ENCODE measurements around the gene P2RX4.
"Not testable (repeated sequence)": the region's sequence is repeated elsewhere in the genome, so short reads cannot be mapped to it uniquely, and the experiment has no call there.

Gene P2RX4

GRCh38 chr12:121223292-121224285, 13.7 kb downstream of the P2RX4 start:
- peak; percentile 71 for DNase-seq

GRCh38 chr12:121224591-121224990, 14.7 kb downstream of the P2RX4 start:
- no peak for DNase-seq

GRCh38 chr12:121226399-121226798, 16.5 kb downstream of the P2RX4 start:
- DNase-seq: no peak

GRCh38 chr12:121226871-121227270, 16.9 kb downstream of the P2RX4 start:
- not testable (repeated sequence) for DNase-seq

GRCh38 chr12:121227294-121227693, 17.4 kb downstream of the P2RX4 start:
- DNase-seq: no peak

GRCh38 chr12:121228919-121229665, 19.2 kb downstream of the P2RX4 start:
- DNase-seq: no peak

- DNase-seq: peak; percentile 92
These were observed 20.1 kb downstream of the P2RX4 start for GRCh38 chr12:121229826-121230537.

- no peak for DNase-seq
These were observed 20.6 kb downstream of the P2RX4 start for GRCh38 chr12:121230538-121230907.

GRCh38 chr12:121232163-121232562, 22.2 kb downstream of the P2RX4 start:
- DNase-seq: no peak

GRCh38 chr12:121232977-121233627, 23.2 kb downstream of the P2RX4 start:
- DNase-seq: no peak

GRCh38 chr12:121233628-121234020, 23.7 kb downstream of the P2RX4 start:
- DNase-seq: no peak

GRCh38 chr12:121236776-121237175, 26.8 kb downstream of the P2RX4 start:
- DNase-seq: no peak

- DNase-seq: no peak
These were observed 27.5 kb downstream of the P2RX4 start for GRCh38 chr12:121237415-121237814.

GRCh38 chr12:121238086-121238485, 28.2 kb downstream of the P2RX4 start:
- no peak for DNase-seq

- DNase-seq: peak; percentile 68
These were observed 28.8 kb downstream of the P2RX4 start for GRCh38 chr12:121238604-121239350.

- peak; percentile 65 for DNase-seq
These were observed 29.6 kb downstream of the P2RX4 start for GRCh38 chr12:121239351-121240061.

GRCh38 chr12:121240062-121240420, 30.1 kb downstream of the P2RX4 start:
- no peak for DNase-seq

- DNase-seq: peak; percentile 65
These were observed 30.7 kb downstream of the P2RX4 start for GRCh38 chr12:121240484-121241101.

- DNase-seq: no peak
These were observed 31.4 kb downstream of the P2RX4 start for GRCh38 chr12:121241156-121241970.

GRCh38 chr12:121245031-121245430, 35.1 kb downstream of the P2RX4 start:
- no peak for DNase-seq
